ENCODE results near the gene PSMF1. TPM values are rescaled to one million over a fixed set of nuclear protein-coding genes. Genes with fewer than 3 reads are reported as not detected.

Gene PSMF1
- total and polyA plus RNA-seq, 2 of the 4 experiments (the other 2 are of a cell fraction): 93.6 to 109 TPM

- no peak overlapping the region for H3K4me3 ChIP-seq (ENCODE audit: insufficient read depth, low read depth, low read length)
- H4K20me1 ChIP-seq (ENCODE audit: insufficient read depth, low read length): 0 out of 2 replicates have a peak, but pooled peaks cover 13% of the 10 kb centered on the region
- no peak overlapping the region for H2AFZ ChIP-seq (replicated peaks; ENCODE audit: low read length, poor library complexity)
- H3K9ac ChIP-seq (ENCODE audit: low read depth, low read length): no peak overlapping the region
- in situ Hi-C loops (cut with MboI; ENCODE audit: low sequenced_read_pairs): no loop called here
- ChIA-PET CTCF (no interaction called here), POLR2A (ENCODE audit: unreplicated experiment) (no interaction called here)
- H3K4me1 ChIP-seq (ENCODE audit: control insufficient read depth, insufficient read depth, low read length): no peaks in the 10 kb centered on the region
- H4K8ac ChIP-seq (ENCODE audit: low read depth in 2 of 2, low read length in 2 of 2): no peak overlapping the region
- H2BK20ac ChIP-seq (ENCODE audit: low read depth, low read length): no peak overlapping the region
- H3K27me3 ChIP-seq (ENCODE audit: control insufficient read depth, insufficient read depth, low read length): no peaks in the 10 kb centered on the region
- DNase-seq (no peak), ATAC-seq (ENCODE audit: low read depth) (no peak)
- no peak overlapping the region for H3K23ac ChIP-seq (ENCODE audit: low read depth, low read length)
- H3K18ac ChIP-seq (ENCODE audit: low read depth, low read length): no peak overlapping the region
- H3K4ac ChIP-seq (ENCODE audit: low read depth, low read length): no peak overlapping the region
- BruUV-seq (replicated peaks): no TSS peak
- H3K14ac ChIP-seq (replicated peaks; ENCODE audit: low read depth, low read length): no peak overlapping the region
- peaks cover 3 to 14% of the 10 kb centered on the region in 2 experiments; a peak in 3 of 4 replicates for H3K79me1 ChIP-seq (ENCODE audit: low read depth in 1 of 2, low read length in 2 of 2)
- peaks cover 25% of the 10 kb centered on the region for H3K9me1 ChIP-seq (ENCODE audit: insufficient read depth, low read length)
- H2BK120ac ChIP-seq (ENCODE audit: low read depth, low read length): no peak overlapping the region
- intact Hi-C loops (cut with micrococcal nuclease): no loop called here
- H3K27ac ChIP-seq (ENCODE audit: insufficient read depth, low read length): no peak overlapping the region
- no peak overlapping the region for H2BK5ac ChIP-seq (ENCODE audit: low read depth, low read length, poor library complexity, severe bottlenecking)
- no CpG with 5 or more reads among the region's 1 CpG for WGBS, 2 experiments (ENCODE audit: extremely low coverage in 2 of 2, insufficient read length in 1 of 2)
- H4K5ac ChIP-seq (ENCODE audit: low read depth, low read length): no peak overlapping the region
- TF ChIP-seq MXI1 (IDR thresholded peaks at IDR 0.05; ENCODE audit: borderline replicate concordance, low read depth, low read length) (no peak), RFX5 (IDR thresholded peaks at IDR 0.05; ENCODE audit: low read depth, low read length) (no peak), RAD21 (IDR thresholded peaks at IDR 0.05; ENCODE audit: low read length) (no peak), CTCF (conservative IDR thresholded peaks at IDR 0.05; ENCODE audit: low read depth, low read length) (no peak), CHD1 (IDR thresholded peaks at IDR 0.05; ENCODE audit: low read depth, low read length) (no peak), ELK1 (IDR thresholded peaks at IDR 0.05; ENCODE audit: borderline replicate concordance, low read depth, low read length) (no peak), FOS (IDR thresholded peaks at IDR 0.05; ENCODE audit: low read depth, low read length) (no peak), NFE2L2 (IDR thresholded peaks at IDR 0.05; ENCODE audit: low read depth, low read length) (no peak), POLR2A (IDR thresholded peaks at IDR 0.05; ENCODE audit: low read depth, low read length) (no peak), RCOR1 (IDR thresholded peaks at IDR 0.05; ENCODE audit: insufficient replicate concordance, low read length) (no peak)
- H2AK5ac ChIP-seq (ENCODE audit: low read depth, low read length): no peak overlapping the region
- no peak overlapping the region for H2AK9ac ChIP-seq (replicated peaks; ENCODE audit: low read depth, low read length, poor library complexity)
- dilution Hi-C loops (cut with HindIII; ENCODE audit: low sequenced_read_pairs, unreplicated experiment): no loop called here
- no peak overlapping the region for H2BK15ac ChIP-seq (ENCODE audit: low read depth, low read length)
- H3K4me2 ChIP-seq (ENCODE audit: low read depth, low read length): no peak overlapping the region
- no peaks in the 10 kb centered on the region for H3K9me3 ChIP-seq (ENCODE audit: control insufficient read depth, insufficient read depth, low read length)
- no peak overlapping the region for H4K91ac ChIP-seq (ENCODE audit: insufficient read depth, low read depth, low read length)
- no peak overlapping the region for H3K56ac ChIP-seq (ENCODE audit: extremely low read depth, insufficient read depth, low read length)
- H3K36me3 ChIP-seq (ENCODE audit: control insufficient read depth, insufficient read depth, low read length): peaks cover 60% of the 10 kb centered on the region
Observed at GRCh38 chr20:1165521-1165920, 47.1 kb downstream of the PSMF1 start.

All from IMR-90 (cell line).